ENCODE data around the gene TPST1. TPM values are rescaled to one million over a fixed set of nuclear protein-coding genes. Genes with fewer than 3 reads are reported as not detected.

The TPST1 gene
- total RNA-seq, 1 experiment from 2014 or later = 15.9 TPM

DNA sequence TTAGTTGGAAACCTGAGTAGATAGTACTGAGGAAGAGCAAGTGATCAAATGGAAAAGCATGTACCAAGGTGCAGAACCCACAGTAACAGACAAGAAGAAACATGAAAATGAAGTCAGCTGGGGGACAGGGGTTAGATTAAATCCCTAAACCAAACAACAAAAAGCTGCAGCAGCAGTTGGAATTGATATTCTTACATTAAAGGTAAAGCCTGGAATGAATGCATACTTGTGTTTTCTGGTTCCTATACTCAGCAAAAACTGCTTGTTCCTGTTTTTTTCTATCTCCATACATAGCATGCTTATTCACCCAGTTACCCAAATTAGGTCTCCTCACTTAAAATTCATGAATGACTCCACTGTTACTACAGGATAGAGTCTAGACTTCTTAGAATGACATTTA lies 92.4 kb downstream of the TPST1 start:
- Histone ChIP-seq H4K20me1 (ENCODE audit: control insufficient read depth, insufficient read depth, insufficient read length) (no peaks in the 10 kb centered on the region), H3K23me2 (ENCODE audit: insufficient read length, low read depth, low read length, poor library complexity, severe bottlenecking) (no peaks in the 10 kb centered on the region), H3K18ac (ENCODE audit: insufficient read length, low read depth, low read length) (no peak overlapping the region), H3K9ac (ENCODE audit: extremely low read depth, insufficient read length, low read length) (no peak overlapping the region), H3K4me2 (ENCODE audit: insufficient read depth, insufficient read length, low read length) (no peak overlapping the region), H3K27ac (ENCODE audit: insufficient read length, low read depth, low read length) (no peak overlapping the region), H2BK120ac (ENCODE audit: low read depth, low read length, poor library complexity, severe bottlenecking) (no peak overlapping the region), H3K14ac (ENCODE audit: insufficient read depth, low read length) (no peak overlapping the region), H3K56ac (ENCODE audit: insufficient read length, low read depth, low read length) (no peak overlapping the region), H2BK5ac (ENCODE audit: insufficient read length, low read length) (no peak overlapping the region), H4K8ac (replicated peaks; ENCODE audit: insufficient read length, low read depth, low read length) (no peak overlapping the region), H3K27me3 (ENCODE audit: insufficient read depth, low read length) (no peaks in the 10 kb centered on the region), H2BK20ac (ENCODE audit: low read depth, low read length, poor library complexity, severe bottlenecking) (no peak overlapping the region), H4K5ac (ENCODE audit: insufficient read length, low read depth, low read length) (no peak overlapping the region), H3K23ac (ENCODE audit: insufficient read length, low read depth, low read length) (no peak overlapping the region), H3K79me2 (ENCODE audit: insufficient read depth, low read length) (no peaks in the 10 kb centered on the region), H2BK15ac (ENCODE audit: low read depth, low read length) (no peak overlapping the region), H3T11ph (ENCODE audit: low read length) (no peak overlapping the region), H2BK12ac (ENCODE audit: insufficient read length, low read depth, low read length) (no peak overlapping the region), H3K4me1 (ENCODE audit: insufficient read depth, low read length) (no peaks in the 10 kb centered on the region), H3K9me3 (ENCODE audit: control insufficient read depth, low read depth, low read length) (no peaks in the 10 kb centered on the region), H3K4ac (ENCODE audit: low read depth, low read length) (no peak overlapping the region), H2AFZ (ENCODE audit: low read length) (no peak overlapping the region), H4K91ac (ENCODE audit: insufficient read length, low read depth, low read length) (no peak overlapping the region), H2AK5ac (ENCODE audit: insufficient read length, low read length) (no peak overlapping the region), H3K79me1 (ENCODE audit: insufficient read depth, low read depth, low read length, poor library complexity, severe bottlenecking) (no peaks in the 10 kb centered on the region)
- no peaks in the 10 kb centered on the region for H3K27me3 Mint-ChIP-seq (ENCODE audit: low read depth)
- H3K36me3 Mint-ChIP-seq (ENCODE audit: insufficient read depth in 1 of 3, low read depth in 3 of 3) = peaks cover 9 to 31% (median 12%) of the 10 kb centered on the region in 3 experiments; a peak in 6 of 7 replicates
- H3K9me3 Mint-ChIP-seq = peaks cover 7 to 16% of the 10 kb centered on the region in 2 experiments
- peaks cover 15 to 16% of the 10 kb centered on the region in 2 experiments for H3K4me1 Mint-ChIP-seq
- TF ChIP-seq CTCF (conservative IDR thresholded peaks at IDR 0.05) = no peak
- no peak for DNase-seq
- no peak overlapping the region for H3K4me3 Mint-ChIP-seq
- no peak overlapping the region for H3K27ac Mint-ChIP-seq
